Stomach (tissue), 4 donors: ENCODE data around the gene PNLIP.

ENCODE experiments used
- CTCF ChIP-seq, 7 experiments: fragments of 450-650 bp in 4 of 7; fragments of 200-600 bp in 3 of 7; sonication (generic) in 3 of 7; IDR thresholded peaks; one replicate each; pipeline ENCODE4 v1.5.1; 2016 to 2019; ENCODE audit warnings: antibody characterized with exemption in 7 of 7, control low read depth in 2 of 7, mild to moderate bottlenecking in 1 of 7
- EP300 ChIP-seq: sonication (generic); formaldehyde crosslinking; IDR thresholded peaks from one replicate; pipeline ENCODE4 v1.6.1; 2017; ENCODE audit warnings: antibody characterized with exemption
- POLR2AphosphoS5 ChIP-seq, 3 donors: sonication (generic); formaldehyde crosslinking; IDR thresholded peaks; one replicate each; pipeline ENCODE4 v1.6.1; 2016; ENCODE audit warnings: antibody characterized with exemption in 3 of 3

- TF ChIP-seq EP300 (no peak), CTCF (IDR thresholded peaks at IDR 0.05) (no peak), POLR2AphosphoS5 (IDR thresholded peaks at IDR 0.05) (no peak)
Observed at GRCh38 chr10:116614796-116615195, 69.1 kb downstream of the PNLIP start.
